ENCODE data around the gene MLC1.

The MLC1 gene

GRCh38 chr22:50056214-50056972, 28.8 kb downstream of the MLC1 start:
- no peak overlapping the region for H3K27ac ChIP-seq (ENCODE audit: low read depth, low read length)
- no peak overlapping the region for H3K4me3 ChIP-seq (ENCODE audit: low read depth, low read length)
- no peak overlapping the region for H3K9ac ChIP-seq (ENCODE audit: low read length)
- H3K27me3 ChIP-seq (ENCODE audit: control insufficient read depth, insufficient read depth, low read length): peaks cover 15% of the 10 kb centered on the region
- no peaks in the 10 kb centered on the region; the same call in 1 of the 2 replicates for H3K4me1 ChIP-seq (ENCODE audit: control insufficient read depth, insufficient read depth, low read length)
- H3K9me3 ChIP-seq (ENCODE audit: control insufficient read depth, insufficient read depth, low read depth, low read length): peaks cover 3% of the 10 kb centered on the region; the same call in 1 of the 2 replicates
- no peaks in the 10 kb centered on the region for H3K36me3 ChIP-seq (ENCODE audit: control insufficient read depth, insufficient read depth, low read length)

GRCh38 chr22:50053861-50054260, 31.4 kb downstream of the MLC1 start:
- H3K4me1 ChIP-seq (ENCODE audit: control insufficient read depth, insufficient read depth, low read length): no peaks in the 10 kb centered on the region
- H3K36me3 ChIP-seq (ENCODE audit: control insufficient read depth, insufficient read depth, low read length): no peaks in the 10 kb centered on the region
- H3K9ac ChIP-seq (ENCODE audit: low read length): no peak overlapping the region
- H3K27me3 ChIP-seq (ENCODE audit: control insufficient read depth, insufficient read depth, low read length): peaks cover 14% of the 10 kb centered on the region
- H3K4me3 ChIP-seq (ENCODE audit: low read depth, low read length): no peak overlapping the region
- peaks cover 3% of the 10 kb centered on the region; the same call in 1 of the 2 replicates for H3K9me3 ChIP-seq (ENCODE audit: control insufficient read depth, insufficient read depth, low read depth, low read length)
- H3K27ac ChIP-seq (ENCODE audit: low read depth, low read length): no peak overlapping the region

- H3K9me3 ChIP-seq (ENCODE audit: control insufficient read depth, insufficient read depth, low read depth, low read length): peaks cover 3% of the 10 kb centered on the region; the same call in 1 of the 2 replicates
- no peaks in the 10 kb centered on the region; the same call in 1 of the 2 replicates for H3K27me3 ChIP-seq (ENCODE audit: control insufficient read depth, insufficient read depth, low read length)
- H3K36me3 ChIP-seq (ENCODE audit: control insufficient read depth, insufficient read depth, low read length): no peaks in the 10 kb centered on the region
- H3K9ac ChIP-seq (ENCODE audit: low read length): no peak overlapping the region
- H3K4me1 ChIP-seq (ENCODE audit: control insufficient read depth, insufficient read depth, low read length): no peaks in the 10 kb centered on the region
- no peak overlapping the region for H3K4me3 ChIP-seq (ENCODE audit: low read depth, low read length)
- H3K27ac ChIP-seq (ENCODE audit: low read depth, low read length): no peak overlapping the region
Measured at GRCh38 chr22:50051930-50052329, 33.3 kb downstream of the MLC1 start.

GRCh38 chr22:50049299-50050195, 35.7 kb downstream of the MLC1 start:
- Histone ChIP-seq H3K36me3 (ENCODE audit: control insufficient read depth, insufficient read depth, low read length) (no peaks in the 10 kb centered on the region), H3K4me3 (ENCODE audit: low read depth, low read length) (no peak overlapping the region), H3K9ac (ENCODE audit: low read length) (no peak overlapping the region), H3K4me1 (ENCODE audit: control insufficient read depth, insufficient read depth, low read length) (no peaks in the 10 kb centered on the region), H3K27me3 (ENCODE audit: control insufficient read depth, insufficient read depth, low read length) (no peaks in the 10 kb centered on the region; the same call in 1 of the 2 replicates), H3K9me3 (ENCODE audit: control insufficient read depth, insufficient read depth, low read depth, low read length) (peaks cover 3% of the 10 kb centered on the region; the same call in 1 of the 2 replicates), H3K27ac (ENCODE audit: low read depth, low read length) (no peak overlapping the region)

- Histone ChIP-seq H3K27me3 (ENCODE audit: control insufficient read depth, insufficient read depth, low read length) (no peaks in the 10 kb centered on the region; the same call in 1 of the 2 replicates), H3K9me3 (ENCODE audit: control insufficient read depth, insufficient read depth, low read depth, low read length) (peaks cover 1% of the 10 kb centered on the region; the same call in 1 of the 2 replicates), H3K4me1 (ENCODE audit: control insufficient read depth, insufficient read depth, low read length) (no peaks in the 10 kb centered on the region), H3K36me3 (ENCODE audit: control insufficient read depth, insufficient read depth, low read length) (no peaks in the 10 kb centered on the region), H3K27ac (ENCODE audit: low read depth, low read length) (no peak overlapping the region), H3K4me3 (ENCODE audit: low read depth, low read length) (no peak overlapping the region), H3K9ac (ENCODE audit: low read length) (no peak overlapping the region)
Measured at GRCh38 chr22:50048836-50049235, 36.4 kb downstream of the MLC1 start.

- no peaks in the 10 kb centered on the region for H3K9me3 ChIP-seq (ENCODE audit: control insufficient read depth, insufficient read depth, low read depth, low read length)
- no peaks in the 10 kb centered on the region for H3K4me1 ChIP-seq (ENCODE audit: control insufficient read depth, insufficient read depth, low read length)
- no peaks in the 10 kb centered on the region for H3K36me3 ChIP-seq (ENCODE audit: control insufficient read depth, insufficient read depth, low read length)
- H3K27ac ChIP-seq (ENCODE audit: low read depth, low read length): no peak overlapping the region
- no peaks in the 10 kb centered on the region for H3K27me3 ChIP-seq (ENCODE audit: control insufficient read depth, insufficient read depth, low read length)
- no peak overlapping the region for H3K4me3 ChIP-seq (ENCODE audit: low read depth, low read length)
- H3K9ac ChIP-seq (ENCODE audit: low read length): no peak overlapping the region
Measured at GRCh38 chr22:50048061-50048765, 37.0 kb downstream of the MLC1 start.

GRCh38 chr22:50047346-50047745, 37.9 kb downstream of the MLC1 start:
- Histone ChIP-seq H3K27ac (ENCODE audit: low read depth, low read length) (no peak overlapping the region), H3K27me3 (ENCODE audit: control insufficient read depth, insufficient read depth, low read length) (no peaks in the 10 kb centered on the region)

GRCh38 chr22:50046481-50047245, 38.6 kb downstream of the MLC1 start:
- H3K27me3 ChIP-seq (ENCODE audit: control insufficient read depth, insufficient read depth, low read length): no peaks in the 10 kb centered on the region; the same call in 1 of the 2 replicates
- H3K4me1 ChIP-seq (ENCODE audit: control insufficient read depth, insufficient read depth, low read length): no peaks in the 10 kb centered on the region
- H3K9ac ChIP-seq (ENCODE audit: low read length): no peak overlapping the region
- H3K36me3 ChIP-seq (ENCODE audit: control insufficient read depth, insufficient read depth, low read length): no peaks in the 10 kb centered on the region
- no peak overlapping the region for H3K27ac ChIP-seq (ENCODE audit: low read depth, low read length)
- H3K9me3 ChIP-seq (ENCODE audit: control insufficient read depth, insufficient read depth, low read depth, low read length): no peaks in the 10 kb centered on the region
- no peak overlapping the region for H3K4me3 ChIP-seq (ENCODE audit: low read depth, low read length)

More at GRCh38 chr22:50047346-50047745, 37.9 kb downstream of the MLC1 start:
- Histone ChIP-seq H3K9ac (ENCODE audit: low read length) (no peak overlapping the region), H3K9me3 (ENCODE audit: control insufficient read depth, insufficient read depth, low read depth, low read length) (no peaks in the 10 kb centered on the region), H3K4me3 (ENCODE audit: low read depth, low read length) (no peak overlapping the region), H3K4me1 (ENCODE audit: control insufficient read depth, insufficient read depth, low read length) (no peaks in the 10 kb centered on the region), H3K36me3 (ENCODE audit: control insufficient read depth, insufficient read depth, low read length) (no peaks in the 10 kb centered on the region)

GRCh38 chr22:50046019-50046415, 39.2 kb downstream of the MLC1 start:
- Histone ChIP-seq H3K36me3 (ENCODE audit: control insufficient read depth, insufficient read depth, low read length) (no peaks in the 10 kb centered on the region), H3K9me3 (ENCODE audit: control insufficient read depth, insufficient read depth, low read depth, low read length) (no peaks in the 10 kb centered on the region), H3K9ac (ENCODE audit: low read length) (no peak overlapping the region), H3K27ac (ENCODE audit: low read depth, low read length) (no peak overlapping the region), H3K27me3 (ENCODE audit: control insufficient read depth, insufficient read depth, low read length) (no peaks in the 10 kb centered on the region; the same call in 1 of the 2 replicates), H3K4me1 (ENCODE audit: control insufficient read depth, insufficient read depth, low read length) (no peaks in the 10 kb centered on the region), H3K4me3 (ENCODE audit: low read depth, low read length) (no peak overlapping the region)

Measured in HUES6 (cell line).